Heart right ventricle (tissue), 16 donors: ENCODE measurements around the gene CTDNEP1. TPM values are rescaled to one million over a fixed set of nuclear protein-coding genes. Genes with fewer than 3 reads are reported as not detected.

Source experiments
- ATAC-seq, 8 donors: fragments of 200-7000 bp; cut with Tn5 transposase; one replicate each; pipeline ENCODE4 v1.9.1; 2020; ENCODE audit warnings: mild to moderate bottlenecking in 8 of 8, moderate library complexity in 8 of 8, moderate number of reproducible peaks in 1 of 8
- DNase-seq, 2 donors: peaks; one replicate each; pipeline ENCODE4 v3.0.0-alpha.2; 2020
- H3K27ac ChIP-seq, 10 donors: fragments of 200-600 bp; sonication (generic) in 2 of 10; one replicate each; pipeline versions ENCODE4 v1.5.0 to v1.8.0; 2020 to 2022; ENCODE audit warnings: mild to moderate bottlenecking in 3 of 10
- H3K27me3 ChIP-seq, 7 donors: fragments of 200-600 bp; one replicate each; pipeline ENCODE4 v1.8.0; 2021 to 2022; ENCODE audit warnings: mild to moderate bottlenecking in 2 of 7
- H3K36me3 ChIP-seq, 9 donors: fragments of 200-600 bp; sonication (generic) in 1 of 9; one replicate each; pipeline versions ENCODE4 v1.5.0 to v1.8.0; 2020 to 2022; ENCODE audit warnings: mild to moderate bottlenecking in 2 of 9
- H3K4me1 ChIP-seq, 9 donors: fragments of 200-600 bp; sonication (generic) in 1 of 9; one replicate each; pipeline versions ENCODE4 v1.5.0 to v1.8.0; 2020 to 2022; ENCODE audit warnings: mild to moderate bottlenecking in 4 of 9
- H3K4me3 ChIP-seq, 10 donors: fragments of 200-600 bp; sonication (generic) in 2 of 10; one replicate each; pipeline versions ENCODE4 v1.5.0 to v1.8.0; 2020 to 2022; ENCODE audit warnings: mild to moderate bottlenecking in 7 of 10, moderate library complexity in 2 of 10
- H3K9me3 ChIP-seq, 11 donors: fragments of 200-600 bp in 10 of 11; sonication (generic) in 2 of 11; one replicate each; pipeline versions ENCODE4 v1.5.0 to v1.8.0; 2013 to 2022; ENCODE audit warnings: mild to moderate bottlenecking in 2 of 11, control low read depth in 1 of 11, moderate library complexity in 1 of 11
- WGBS, 2 donors: extraction: QIAGEN DNeasy Blood & Tissue Kit; methylation state at CpG; one replicate each; pipeline ENCODE4 v1.1.7; 2013; ENCODE audit warnings: inconsistent platforms in 1 of 2; 5-methylcytosine and 5-hydroxymethylcytosine counted together
- intact Hi-C, 10 donors: fragments of 100-400 bp; cut with DNase I; formaldehyde crosslinking; loops; one replicate each; pipeline versions ENCODE4 v1.11.1 to v1.14.2; 2022
- polyA plus RNA-seq, 2 donors: library from polyadenylated mRNA; stranded (reverse); fragments of 200-250 nt; gene quantifications; one replicate each; pipeline ENCODE4 v1.2.3, GENCODE V29; 2013
- total RNA-seq, 10 donors: library from RNA; stranded (reverse); fragmentation: NEBNext Ultra II Directional in 3 of 10; extraction: Animal tissue kit (Norgen Biotek cat#: 25700) in 3 of 10; gene quantifications; one replicate each; pipeline versions ENCODE4 v1.2.1 to v1.2.4, GENCODE V29; 2021 to 2023
- TF ChIP-seq, protein P1 (sequence below), 9 donors: fragments of 200-600 bp; sonication (generic) in 2 of 9; IDR thresholded peaks; one replicate each; pipeline versions ENCODE4 v1.5.0 to v1.8.0; 2021 to 2022; ENCODE audit warnings: antibody characterized with exemption in 9 of 9, mild to moderate bottlenecking in 5 of 9, moderate library complexity in 1 of 9
- donor health status: Arrhythmogenic right ventricular cardiomyopathy.
- donor health status: ischemic (EF 13 %, LVEDD 7.1; RV severe dilation, severe dysfunction).
- donor health status: healthy with polysubstance abuse.
- donor health status: DM: no; HTN: yes; CAD: no.
- donor health status: DM: no; HTN: no; CAD: no.
- donor health status: ischemic (EF 25% LVEDD 6.9; RV normal size, moderate dysfunction).
- donor health status: ischemic (EF 25% LVEDD 5.7; RV mildly dilated, moderate dysfunction).
- donor health status: healthy.
- donor health status: DM: yes; HTN: yes; CAD: no.
- donor health status: Ischemic cardiomyopathy.
- donor health status: ischemic (EF 35%, LVEDD 5.7; RV mildly dilated, moderate dysfunction).
- donor health status: nonischemic (EF 11% LVEDD 7.7; RV severe dilation, severe dysfunction).
- donor health status: DM: yes; HTN: yes; CAD: no.
- donor health status: PGD.
- donor health status: ischemic (EF 29% LVEDD 5.4; RV normal size, mild dysfunction).
- donor health status: nonischemic (EF 23%, LVEDD 6.1; RV moderate dilation, normal function).

Gene CTDNEP1
- total and polyA plus RNA-seq, 12 donors = 56.3 to 135 (median 110) TPM

DNA sequence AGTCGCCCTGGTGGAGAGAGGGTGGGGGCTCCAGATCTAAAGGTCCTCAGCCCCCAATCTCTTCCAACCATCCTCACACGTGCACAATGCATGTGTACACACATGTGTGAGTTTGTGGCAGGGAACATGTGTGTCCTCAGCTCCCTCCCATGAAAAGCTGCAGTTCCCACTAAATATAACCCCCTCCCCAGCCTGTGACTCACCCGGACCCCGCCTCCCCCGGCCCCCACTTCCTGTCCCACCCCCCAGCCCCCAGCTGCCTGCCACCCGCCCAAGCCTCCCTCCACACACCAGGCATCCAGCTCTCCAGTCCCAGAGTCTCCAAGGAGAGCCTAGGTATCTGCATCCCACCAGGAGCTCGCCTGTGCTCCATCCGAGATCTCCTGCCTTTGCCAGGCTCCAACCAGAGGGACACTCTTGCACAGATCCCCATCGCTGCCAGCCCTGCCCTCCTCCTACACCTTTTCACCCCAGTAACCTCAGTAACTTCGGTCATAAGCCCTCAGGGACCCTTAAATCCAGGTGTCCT lies 35.8 kb downstream of the CTDNEP1 start:
- ATAC-seq (no peak), DNase-seq (no peak)
- Histone ChIP-seq H3K27ac (peak overlapping the region in 8 of 10 donors; percentile 53 to 98 (median 70)), H3K27me3 (no peaks in the 10 kb centered on the region), H3K9me3 (no peaks in the 10 kb centered on the region), H3K4me1 (peaks cover 17 to 67% (median 58%) of the 10 kb centered on the region in 9 donors), H3K4me3 (peak overlapping the region in 6 of 10 donors; percentile 59 to 71 (median 62)), H3K36me3 (peaks cover 0 to under 1% (median 0%) of the 10 kb centered on the region in 9 donors)
- whole genome bisulfite sequencing, 2 donors = 15 to 23% methylated on average over 9 to 10 of the region's 10 CpGs
- TF ChIP-seq, protein P1, sequence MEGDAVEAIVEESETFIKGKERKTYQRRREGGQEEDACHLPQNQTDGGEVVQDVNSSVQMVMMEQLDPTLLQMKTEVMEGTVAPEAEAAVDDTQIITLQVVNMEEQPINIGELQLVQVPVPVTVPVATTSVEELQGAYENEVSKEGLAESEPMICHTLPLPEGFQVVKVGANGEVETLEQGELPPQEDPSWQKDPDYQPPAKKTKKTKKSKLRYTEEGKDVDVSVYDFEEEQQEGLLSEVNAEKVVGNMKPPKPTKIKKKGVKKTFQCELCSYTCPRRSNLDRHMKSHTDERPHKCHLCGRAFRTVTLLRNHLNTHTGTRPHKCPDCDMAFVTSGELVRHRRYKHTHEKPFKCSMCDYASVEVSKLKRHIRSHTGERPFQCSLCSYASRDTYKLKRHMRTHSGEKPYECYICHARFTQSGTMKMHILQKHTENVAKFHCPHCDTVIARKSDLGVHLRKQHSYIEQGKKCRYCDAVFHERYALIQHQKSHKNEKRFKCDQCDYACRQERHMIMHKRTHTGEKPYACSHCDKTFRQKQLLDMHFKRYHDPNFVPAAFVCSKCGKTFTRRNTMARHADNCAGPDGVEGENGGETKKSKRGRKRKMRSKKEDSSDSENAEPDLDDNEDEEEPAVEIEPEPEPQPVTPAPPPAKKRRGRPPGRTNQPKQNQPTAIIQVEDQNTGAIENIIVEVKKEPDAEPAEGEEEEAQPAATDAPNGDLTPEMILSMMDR (IDR thresholded peaks at IDR 0.05) = no peak
- intact Hi-C loops = loop anchor here in 2 of 10 donors (2.0 kb wide), 2 partner anchors 23 to 37 kb away; partner anchors contain the start of genes ELP5 (in 1 of the 2) and PHF23 (in 1 of the 2)

DNA sequence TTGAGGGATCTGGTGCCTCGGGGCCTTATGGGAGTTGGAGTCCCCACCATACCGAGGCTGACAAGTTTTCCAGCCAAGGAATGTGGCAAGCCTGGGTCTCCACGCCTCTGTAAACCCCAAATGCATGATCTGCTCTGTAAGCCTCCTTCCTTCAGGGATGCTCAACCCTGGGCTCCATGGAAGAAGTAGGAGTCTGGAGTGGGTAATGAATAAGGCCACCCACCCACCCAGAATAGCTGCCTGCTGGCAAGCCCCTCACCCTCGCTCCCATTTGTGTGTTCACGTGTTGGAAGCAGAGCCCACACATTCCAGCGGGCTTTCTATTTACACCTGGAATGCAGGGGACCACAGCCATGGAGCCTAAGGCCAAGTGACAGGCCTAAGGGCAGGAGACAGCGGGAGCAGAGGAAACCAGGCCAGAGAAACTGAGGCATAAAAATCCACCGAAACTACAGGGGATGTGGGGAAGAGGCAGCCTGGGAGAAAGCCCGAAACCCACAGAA lies 36.3 kb downstream of the CTDNEP1 start:
- TF ChIP-seq, protein P1 (IDR thresholded peaks at IDR 0.05) = no peak
- Histone ChIP-seq H3K27ac (peak overlapping the region in 9 of 10 donors; percentile 53 to 98 (median 68)), H3K9me3 (no peaks in the 10 kb centered on the region), H3K27me3 (no peaks in the 10 kb centered on the region), H3K36me3 (no peaks in the 10 kb centered on the region), H3K4me3 (peak overlapping the region in 8 of 10 donors; percentile 45 to 71 (median 62)), H3K4me1 (peaks cover 17 to 62% (median 53%) of the 10 kb centered on the region in 9 donors)
- DNase-seq (no peak), ATAC-seq (no peak)
- intact Hi-C loops = loop anchor here in 2 of 10 donors (2.0 kb wide), 2 partner anchors 24 to 38 kb away; partner anchors contain the start of genes ELP5 (in 1 of the 2) and PHF23 (in 1 of the 2)
- WGBS, 2 donors = 21 to 25% methylated on average over 9 of the region's 9 CpGs

DNA sequence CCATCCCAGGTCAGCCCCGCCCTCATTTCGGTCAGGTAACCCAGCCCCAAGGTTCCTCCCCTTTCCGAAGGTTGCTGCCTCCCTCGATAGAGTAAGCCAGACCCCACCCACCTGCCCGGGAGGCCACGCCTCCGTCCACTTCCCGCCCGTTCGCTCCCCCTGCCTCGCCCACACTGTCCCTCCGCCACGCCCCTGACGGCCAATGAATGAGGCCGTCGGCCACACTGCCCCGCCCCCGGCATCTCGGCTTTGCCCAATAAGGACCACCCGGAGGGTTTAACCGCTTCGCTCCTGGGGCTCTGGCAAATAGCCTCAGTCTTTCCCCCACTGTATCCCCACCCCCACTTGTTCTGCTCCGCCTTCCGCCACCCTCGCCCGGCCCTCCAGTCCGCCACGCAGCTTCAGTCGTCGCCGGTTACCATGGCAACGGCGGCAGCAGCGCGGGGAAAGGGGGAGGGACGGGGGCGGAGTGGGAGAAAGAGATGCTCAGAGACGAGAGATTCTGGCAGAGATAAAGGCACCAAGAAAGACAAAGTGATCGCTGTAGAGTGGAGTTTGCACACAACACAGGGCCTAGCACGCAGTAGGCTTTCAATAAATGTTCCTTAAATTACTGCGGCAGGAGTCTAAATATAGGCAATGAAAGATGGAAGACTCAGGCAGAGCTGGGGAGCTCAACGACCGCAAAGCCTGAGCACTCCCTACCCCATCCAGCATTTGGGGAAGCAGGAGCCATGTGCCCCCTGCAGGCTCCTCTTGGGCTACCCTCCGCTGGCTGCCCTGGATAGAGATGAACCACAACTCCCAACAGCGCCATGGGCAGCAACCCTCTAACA lies 37.0 kb downstream of the CTDNEP1 start:
- no peaks in the 10 kb centered on the region for H3K27me3 ChIP-seq
- DNase-seq (peak; percentile 99), ATAC-seq (peak; percentile 89 to 94 (median 92))
- peak overlapping the region; percentile 8 to 71 (median 60) for H3K4me3 ChIP-seq
- no peaks in the 10 kb centered on the region for H3K36me3 ChIP-seq
- H3K9me3 ChIP-seq = no peaks in the 10 kb centered on the region
- peak overlapping the region in 9 of 10 donors; percentile 53 to 98 (median 69) for H3K27ac ChIP-seq
- TF ChIP-seq, protein P1 (IDR thresholded peaks at IDR 0.05) = peak in 8 of 9 donors; percentile 28 to 75 (median 54)
- WGBS, 2 donors = 0 to 1% methylated on average over 45 of the region's 45 CpGs
- intact Hi-C loops = loop anchor here in 2 of 10 donors (2.0 kb wide), 2 partner anchors 24 to 38 kb away; partner anchors contain the start of genes ELP5 (in 1 of the 2) and PHF23 (in 1 of the 2)
- peaks cover 17 to 61% (median 52%) of the 10 kb centered on the region in 9 donors for H3K4me1 ChIP-seq

DNA sequence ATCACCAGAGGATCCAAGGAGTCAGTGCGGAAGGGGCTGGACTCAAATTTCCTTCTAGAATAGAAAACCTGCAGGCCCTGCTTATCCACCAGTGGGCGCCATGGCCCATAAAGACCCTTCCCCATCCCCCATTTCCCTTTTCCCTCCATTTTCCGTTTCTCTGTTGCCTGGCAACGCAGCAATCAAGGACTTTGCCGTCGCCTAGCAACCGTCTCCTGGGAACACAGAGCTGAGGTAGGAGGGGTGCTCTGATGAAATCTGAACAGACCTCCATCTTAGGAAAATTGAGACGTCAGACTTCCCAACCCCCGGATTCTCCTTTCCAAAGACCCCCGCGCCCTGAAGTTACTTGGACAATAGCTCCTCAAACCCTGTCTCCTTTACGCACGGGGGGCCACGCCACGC lies 37.6 kb downstream of the CTDNEP1 start:
- Histone ChIP-seq H3K36me3 (no peaks in the 10 kb centered on the region), H3K27me3 (no peaks in the 10 kb centered on the region), H3K27ac (peak overlapping the region in 7 of 10 donors; percentile 39 to 98 (median 68)), H3K4me3 (peak overlapping the region; percentile 8 to 71 (median 60)), H3K4me1 (peaks cover 14 to 55% (median 46%) of the 10 kb centered on the region in 9 donors), H3K9me3 (no peaks in the 10 kb centered on the region)
- ATAC-seq (peak in 3 of 8 donors; percentile 0 to 1 (median 0)), DNase-seq (peak in 1 of 2 donors; percentile 78)
- intact Hi-C loops = loop anchor here in 2 of 10 donors (2.0 kb wide), 2 partner anchors 25 to 39 kb away; partner anchors contain the start of genes ELP5 (in 1 of the 2) and PHF23 (in 1 of the 2)
- WGBS, 2 donors = 3 to 5% methylated on average over 15 of the region's 15 CpGs
- TF ChIP-seq, protein P1 (IDR thresholded peaks at IDR 0.05) = peak in 8 of 9 donors; percentile 22 to 56 (median 41)
